Activated CD8-positive, alpha-beta memory T cell treated with anti-CD3 and anti-CD28 coated beads, Interleukin-2, amount 50 U/mL, for 48 hours (primary cell): ENCODE data around the gene METTL24.
"Not testable (repeated sequence)": the region's sequence is repeated elsewhere in the genome, so short reads cannot be mapped to it uniquely, and the experiment has no call there.

Source experiments
- DNase-seq: peaks from one replicate; pipeline ENCODE4 v3.0.0-alpha.2; 2020

The METTL24 gene

GRCh38 chr6:110250058-110250457 lies 108.1 kb downstream of the METTL24 start:
- DNase-seq = no peak

DNA sequence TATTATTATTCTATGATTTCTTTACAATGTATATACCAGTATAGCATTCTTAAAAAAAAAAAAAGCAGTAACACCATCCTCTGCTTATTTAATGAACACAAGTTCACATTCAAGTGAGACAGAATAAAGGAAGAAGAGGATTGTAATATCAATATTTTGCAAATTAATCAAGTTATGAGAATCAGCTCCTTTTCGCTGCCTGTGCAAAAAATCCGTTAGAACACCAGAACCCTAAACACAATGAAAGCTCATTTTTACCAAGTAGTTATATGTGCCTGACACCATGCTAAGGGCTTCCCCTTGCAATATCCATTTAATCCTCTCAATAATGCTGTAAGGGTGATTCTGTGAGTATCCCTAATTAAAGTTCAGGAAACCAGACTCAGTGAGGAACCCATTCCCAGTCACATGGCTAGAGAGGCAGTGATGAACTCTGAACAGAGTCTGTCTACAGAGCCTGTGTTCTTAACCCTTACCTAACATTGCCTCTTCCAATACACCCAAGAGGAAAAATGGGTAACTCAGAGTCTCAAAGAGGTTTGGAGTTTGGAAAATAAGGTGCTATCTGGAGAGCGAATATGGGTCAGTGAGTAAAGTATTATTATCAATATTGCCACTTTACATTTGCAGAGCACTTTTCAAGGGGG lies 111.1 kb downstream of the METTL24 start:
- DNase-seq = no peak

- DNase-seq = no peak
Measured at GRCh38 chr6:110246378-110246777, 111.8 kb downstream of the METTL24 start.

GRCh38 chr6:110244621-110245020 lies 113.5 kb downstream of the METTL24 start:
- DNase-seq = not testable (repeated sequence)

- no peak for DNase-seq
Measured at GRCh38 chr6:110239526-110240274, 118.4 kb downstream of the METTL24 start.

- not testable (repeated sequence) for DNase-seq
Measured at GRCh38 chr6:110236007-110236406, 122.1 kb downstream of the METTL24 start.

DNA sequence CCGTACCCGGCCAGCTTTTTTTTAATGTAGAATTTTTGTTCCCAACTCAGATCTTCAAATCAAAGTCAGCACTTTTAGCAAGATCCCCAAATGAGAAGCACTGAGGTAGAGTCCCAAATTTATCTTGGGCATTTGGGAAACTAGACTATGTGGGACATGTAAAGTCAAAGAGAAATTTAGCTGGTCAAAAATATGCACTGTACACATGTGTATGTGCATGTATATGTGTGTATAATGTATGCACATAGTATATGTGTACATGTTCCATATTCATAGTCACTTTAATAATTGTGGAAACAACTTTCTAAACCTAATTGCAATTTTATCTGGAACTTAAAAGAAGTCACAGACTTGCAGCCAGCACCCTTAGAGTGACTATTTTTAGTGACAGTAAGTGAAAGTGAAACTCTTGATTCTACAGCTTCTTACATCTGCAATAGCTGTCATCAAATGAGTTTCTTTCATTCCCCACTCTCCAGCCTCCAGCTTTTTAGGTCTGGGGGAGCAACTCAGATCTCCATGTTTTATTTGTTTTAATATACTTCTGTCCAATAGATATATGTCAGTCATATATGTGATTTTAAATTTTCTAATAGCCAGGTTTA lies 124.3 kb downstream of the METTL24 start:
- no peak for DNase-seq

DNA sequence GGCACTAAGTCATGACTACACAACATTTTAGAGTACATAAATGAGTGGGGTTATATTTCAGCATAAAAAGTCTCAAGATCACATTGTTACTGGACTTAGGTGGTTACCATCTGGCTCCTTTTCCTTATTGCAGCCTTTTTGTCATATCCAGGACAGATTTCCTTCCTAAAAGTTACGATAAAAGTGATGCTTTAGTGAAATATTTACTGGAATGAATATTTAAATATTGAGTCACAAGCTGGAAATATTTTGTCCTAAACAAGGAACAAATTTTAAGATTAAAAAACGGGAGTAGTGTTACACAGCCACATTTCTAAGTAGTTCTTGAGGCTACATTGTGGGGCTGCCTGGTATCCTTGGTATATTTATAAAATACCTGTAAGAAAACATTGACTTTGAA lies 125.7 kb downstream of the METTL24 start:
- no peak for DNase-seq

DNA sequence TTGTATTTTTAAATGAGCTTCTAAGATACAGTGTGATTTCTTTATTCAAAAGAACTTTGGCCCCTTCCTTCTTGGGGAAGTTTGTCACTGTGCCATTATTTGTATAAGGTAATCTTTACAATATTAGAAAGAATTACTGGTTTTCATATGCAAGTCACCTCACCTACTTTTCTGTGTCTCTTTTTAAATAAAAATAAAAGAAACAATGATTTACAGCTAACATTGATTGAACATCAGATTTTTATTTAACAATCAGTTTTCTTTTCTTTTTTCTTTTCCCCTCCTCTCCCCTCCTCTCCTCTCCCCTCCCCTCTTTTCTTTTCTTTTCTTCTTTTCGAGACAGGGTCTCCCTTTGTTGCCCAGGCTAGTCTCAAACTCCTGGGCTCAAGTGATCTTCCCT lies 131.9 kb downstream of the METTL24 start:
- DNase-seq = no peak

- DNase-seq = no peak
Measured at GRCh38 chr6:110221738-110222137, 136.4 kb downstream of the METTL24 start.

DNA sequence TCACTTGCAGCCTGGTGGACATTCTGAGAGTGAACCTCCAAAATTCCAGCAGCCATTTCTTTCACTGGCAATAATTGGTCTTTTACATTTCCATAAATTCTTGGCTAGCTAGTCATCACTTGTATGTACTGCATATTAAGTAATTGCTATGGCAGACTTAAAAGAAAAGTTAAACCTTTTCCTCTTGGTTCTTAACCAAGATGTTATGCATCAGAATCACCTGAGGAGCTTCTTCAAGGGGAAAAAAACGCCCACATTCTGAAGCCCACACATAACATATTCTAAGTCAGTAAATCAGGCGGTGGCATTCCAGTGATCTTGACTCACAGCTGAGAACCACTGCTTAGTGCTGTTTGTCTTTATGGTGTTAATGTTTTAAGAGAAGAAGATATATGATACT lies 140.9 kb downstream of the METTL24 start:
- no peak for DNase-seq

GRCh38 chr6:110216140-110216539 lies 142.0 kb downstream of the METTL24 start:
- DNase-seq = no peak

DNA sequence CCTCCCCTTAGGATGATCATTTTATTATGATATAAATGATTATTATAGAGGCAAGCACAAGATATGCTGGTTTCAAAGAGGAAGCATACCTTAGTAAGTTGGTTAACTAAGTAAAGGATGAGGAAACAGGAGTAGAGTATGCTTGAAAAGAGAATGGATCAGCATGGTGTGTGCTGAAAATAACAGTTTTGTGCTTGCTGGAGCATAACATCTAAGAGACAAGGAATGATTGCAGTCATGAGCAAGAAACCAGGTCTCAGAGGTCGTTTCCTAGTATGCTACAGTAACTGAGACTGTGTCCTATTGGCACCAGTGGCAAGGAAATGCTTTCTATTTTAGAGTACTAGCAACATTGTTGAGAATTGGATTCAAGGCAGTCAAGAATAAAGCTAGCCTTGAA lies 143.8 kb downstream of the METTL24 start:
- no peak for DNase-seq

DNA sequence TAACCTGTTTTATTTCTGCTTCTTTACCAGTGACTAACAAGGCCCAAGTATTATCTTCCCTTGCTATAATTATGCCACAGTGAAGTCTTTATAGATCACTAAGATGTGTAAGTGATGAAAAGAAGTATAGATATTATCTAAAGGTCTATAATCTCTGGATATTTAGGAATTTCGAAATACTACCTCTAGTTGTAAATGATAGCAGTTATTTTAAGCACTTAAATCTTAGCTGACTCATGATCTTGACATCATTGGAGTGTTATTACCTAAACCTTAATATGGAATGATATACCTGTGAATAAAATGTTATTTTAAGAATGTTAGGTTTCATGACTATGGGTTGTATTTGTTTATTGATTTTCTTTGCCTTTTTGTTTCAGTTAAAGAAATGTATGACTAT lies 146.4 kb downstream of the METTL24 start:
- DNase-seq = no peak

- no peak for DNase-seq
Measured at GRCh38 chr6:110207652-110208051, 150.5 kb downstream of the METTL24 start.

DNA sequence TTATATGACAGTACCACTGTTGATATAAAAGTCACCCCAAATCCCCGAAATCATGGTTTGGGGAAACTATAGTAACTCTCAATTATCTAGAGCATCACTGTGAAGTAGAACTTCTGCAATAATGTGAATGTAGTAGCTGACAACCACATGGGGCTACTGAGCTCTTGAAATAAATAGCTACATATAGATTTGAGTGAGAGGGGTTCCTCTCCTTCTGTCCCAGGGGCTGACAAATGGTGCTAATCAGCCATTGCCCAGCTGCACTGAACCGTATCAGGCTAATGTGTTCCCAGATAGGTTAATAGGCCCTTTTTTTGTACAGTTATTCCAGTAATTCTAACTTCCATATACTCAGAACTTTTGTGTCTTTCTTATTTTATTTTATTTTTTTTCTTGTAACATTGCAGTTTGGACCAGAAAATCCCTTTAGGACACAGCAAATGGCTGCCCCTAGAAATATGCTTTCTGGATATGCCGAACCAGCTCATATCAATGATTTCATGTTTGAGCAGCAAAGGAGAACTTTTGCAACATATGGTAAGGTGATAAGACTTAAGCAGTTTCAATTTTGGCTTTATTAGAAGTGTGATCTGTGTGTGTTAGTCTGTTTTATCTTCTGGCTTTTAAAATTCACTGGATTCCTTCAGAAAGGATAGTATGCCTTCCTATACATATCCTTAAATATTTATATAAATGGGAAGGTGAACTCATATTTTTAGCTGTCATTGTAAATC lies 156.8 kb downstream of the METTL24 start:
- DNase-seq = no peak

DNA sequence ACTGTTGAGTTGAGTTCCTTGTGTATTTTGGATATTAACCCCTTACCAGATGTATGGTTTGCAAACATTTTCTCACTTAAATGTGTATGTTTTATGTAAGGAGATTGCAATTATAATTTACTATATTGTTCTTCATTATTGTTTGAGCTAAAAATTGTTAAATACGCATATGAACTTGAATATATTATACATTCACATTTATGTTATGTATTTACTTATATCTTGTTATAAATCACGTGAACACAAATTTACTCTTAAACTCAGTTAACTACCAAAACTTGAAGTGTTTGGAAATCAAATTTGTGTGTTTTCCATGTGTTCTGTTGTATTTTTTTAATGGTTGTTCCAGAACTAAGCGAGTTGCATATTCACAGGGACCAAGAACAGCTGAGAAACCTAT lies 159.6 kb downstream of the METTL24 start:
- DNase-seq = no peak

GRCh38 chr6:110196874-110197273 lies 161.3 kb downstream of the METTL24 start:
- DNase-seq = no peak

DNA sequence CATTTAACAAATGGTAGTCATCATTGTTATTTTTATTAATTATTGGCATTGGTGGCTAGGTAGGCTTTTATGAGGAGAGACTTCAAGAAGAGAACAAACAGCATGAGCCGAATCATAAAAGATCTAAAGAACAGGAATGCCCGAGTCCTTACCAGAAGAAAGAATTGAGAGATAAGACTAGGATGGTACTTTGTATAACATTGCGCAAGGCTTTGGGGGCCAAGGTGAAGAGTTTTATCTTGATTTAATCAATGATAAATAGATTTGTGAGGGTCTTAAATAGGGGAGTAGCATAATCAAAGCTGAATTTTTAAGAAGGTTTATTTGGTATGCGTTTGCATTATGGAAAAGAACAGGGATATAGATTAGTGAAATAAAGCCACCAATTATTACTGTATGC lies 162.5 kb downstream of the METTL24 start:
- no peak for DNase-seq
